Gastroesophageal sphincter (tissue), 4 donors: ENCODE results near the gene ADCY9. TPM values are rescaled to one million over a fixed set of nuclear protein-coding genes. Genes with fewer than 3 reads are reported as not detected.

Source experiments
- ATAC-seq: fragments of 150-250 bp; one replicate; pipeline ENCODE4 v1.9.1; 2016; ENCODE audit warnings: mild to moderate bottlenecking, moderate library complexity
- H3K27ac ChIP-seq, 4 donors: fragments of 200-600 bp; sonication (generic) in 3 of 4; 1 replicate in 3 of 4; 2 replicates in 1 of 4; pipeline ENCODE4 v1.5.1; 2016 to 2019
- H3K27me3 ChIP-seq: fragments of 200-600 bp; sonication (generic); one replicate; pipeline ENCODE4 v1.5.1; 2019
- H3K36me3 ChIP-seq, 2 donors: fragments of 200-600 bp; sonication (generic); one replicate each; pipeline ENCODE4 v1.5.1; 2019; ENCODE audit warnings: control low read depth in 1 of 2
- H3K4me1 ChIP-seq, 3 donors: fragments of 200-600 bp; sonication (generic); 1 replicate in 2 of 3; 2 replicates in 1 of 3; pipeline ENCODE4 v1.5.1; 2016 to 2019; ENCODE audit warnings: control low read depth in 2 of 3
- H3K4me3 ChIP-seq, 2 donors: fragments of 200-600 bp; sonication (generic); one replicate each; pipeline ENCODE4 v1.5.1; 2019; ENCODE audit warnings: mild to moderate bottlenecking in 1 of 2, moderate library complexity in 1 of 2
- H3K9me3 ChIP-seq, 3 donors: fragments of 200-600 bp; sonication (generic); one replicate each; pipeline ENCODE4 v1.5.1; 2017 to 2019; ENCODE audit warnings: control low read depth in 2 of 3
- CTCF ChIP-seq, 4 experiments: fragments of 200-600 bp in 2 of 4; fragments of 450-650 bp in 2 of 4; sonication (generic) in 1 of 4; IDR thresholded peaks; one replicate each; pipeline ENCODE4 v1.5.1; 2017 to 2019; ENCODE audit warnings: antibody characterized with exemption in 4 of 4, mild to moderate bottlenecking in 2 of 4, moderate library complexity in 2 of 4
- EP300 ChIP-seq: sonication (generic); formaldehyde crosslinking; IDR thresholded peaks from one replicate; pipeline ENCODE4 v1.6.1; 2017; ENCODE audit warnings: antibody characterized with exemption, mild to moderate bottlenecking
- POLR2A ChIP-seq, 2 donors: fragments of 450-650 bp; IDR thresholded peaks; one replicate each; pipeline ENCODE4 v1.6.1; 2017; ENCODE audit warnings: antibody characterized with exemption in 2 of 2, mild to moderate bottlenecking in 2 of 2, moderate library complexity in 1 of 2
- POLR2AphosphoS5 ChIP-seq: sonication (generic); formaldehyde crosslinking; IDR thresholded peaks from one replicate; pipeline ENCODE4 v1.6.1; 2017; ENCODE audit warnings: antibody characterized with exemption
- WGBS, 2 donors: methylation state at CpG; one replicate each; pipeline ENCODE4 v1.1.5; 2018; ENCODE audit warnings: low coverage in 1 of 2; 5-methylcytosine and 5-hydroxymethylcytosine counted together
- total RNA-seq, 4 donors: library from RNA; depleted of rRNA; stranded (reverse); fragments of >200 nt; gene quantifications; one replicate each; pipeline ENCODE4 v1.1.0, GENCODE V29; 2016

ADCY9 gene
- total RNA-seq, 4 donors from 2014 or later, result 33.0 to 83.5 (median 43.4) TPM

- ATAC-seq, result no peak
- Histone ChIP-seq H3K9me3 (peaks cover 0 to 7% (median 0%) of the 10 kb centered on the region in 3 donors), H3K27me3 (peaks cover 17% of the 10 kb centered on the region), H3K36me3 (no peaks in the 10 kb centered on the region), H3K4me1 (no peaks in the 10 kb centered on the region), H3K4me3 (no peak overlapping the region), H3K27ac (no peak overlapping the region)
- TF ChIP-seq POLR2A (IDR thresholded peaks at IDR 0.05), result no peak
- TF ChIP-seq POLR2AphosphoS5, result no peak
- TF ChIP-seq EP300, result no peak
- no peak for TF ChIP-seq CTCF (IDR thresholded peaks at IDR 0.05)
These were observed 191.5 kb downstream of the ADCY9 start for GRCh38 chr16:3924763-3925162.

DNA sequence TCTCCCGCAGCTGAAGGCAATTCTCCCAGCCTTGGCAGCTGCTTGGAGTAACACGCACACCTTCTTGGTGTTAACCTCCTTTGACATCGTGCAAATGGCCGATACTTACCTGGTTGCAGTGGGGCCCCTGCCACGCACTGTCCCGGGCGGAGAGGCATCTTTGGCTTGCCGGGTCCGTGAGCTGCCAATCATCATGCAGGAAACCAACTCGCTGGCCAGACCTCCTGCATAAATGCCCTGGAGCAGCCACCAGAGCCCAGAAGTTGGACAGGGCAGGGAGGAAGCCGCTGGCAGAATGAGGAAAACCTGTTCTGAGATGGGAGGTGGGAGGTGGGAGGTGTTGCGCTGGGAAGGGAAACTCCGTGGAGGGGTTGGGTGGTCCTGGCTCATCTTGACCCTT is 194.0 kb downstream of the ADCY9 start:
- no peak overlapping the region for H3K4me3 ChIP-seq
- TF ChIP-seq CTCF (IDR thresholded peaks at IDR 0.05) (no peak), POLR2A (IDR thresholded peaks at IDR 0.05) (no peak), POLR2AphosphoS5 (no peak), EP300 (no peak)
- H3K27ac ChIP-seq, result no peak overlapping the region
- no peaks in the 10 kb centered on the region for H3K36me3 ChIP-seq
- 50 to 54% methylated on average over 2 to 6 of the region's 13 CpGs for WGBS, 2 donors
- H3K27me3 ChIP-seq, result peaks cover 17% of the 10 kb centered on the region
- ATAC-seq, result no peak
- H3K9me3 ChIP-seq, result peaks cover 0 to 21% (median 0%) of the 10 kb centered on the region in 3 donors
- no peaks in the 10 kb centered on the region for H3K4me1 ChIP-seq

DNA sequence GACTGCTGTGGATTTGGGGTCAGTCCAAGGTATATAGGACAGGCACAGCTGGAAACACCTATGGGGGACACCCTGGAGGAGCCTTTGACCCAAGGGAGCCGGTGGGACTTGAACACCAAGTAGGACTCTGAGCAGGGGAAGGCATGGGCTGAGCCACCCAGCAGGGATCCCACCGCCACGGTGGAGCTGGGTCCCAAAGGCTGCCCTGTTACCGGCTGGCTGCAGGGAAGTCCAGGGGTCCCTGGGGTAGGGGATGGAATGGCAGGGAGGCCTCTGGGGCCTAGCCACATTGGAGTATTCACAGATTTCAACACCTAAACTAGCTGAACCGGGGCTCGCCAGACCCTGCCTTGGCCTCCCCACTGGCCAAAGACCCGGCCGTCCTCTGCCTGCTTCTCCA is 196.0 kb downstream of the ADCY9 start:
- TF ChIP-seq EP300 (no peak), POLR2A (IDR thresholded peaks at IDR 0.05) (no peak), CTCF (IDR thresholded peaks at IDR 0.05) (no peak), POLR2AphosphoS5 (no peak)
- H3K4me3 ChIP-seq, result no peak overlapping the region

GRCh38 chr16:3919413-3919812 is 196.8 kb downstream of the ADCY9 start:
- no peak overlapping the region for H3K27ac ChIP-seq
- no peaks in the 10 kb centered on the region for H3K4me1 ChIP-seq
- H3K9me3 ChIP-seq, result peaks cover 0 to 25% (median 0%) of the 10 kb centered on the region in 3 donors
- peaks cover 17% of the 10 kb centered on the region for H3K27me3 ChIP-seq
- H3K4me3 ChIP-seq, result no peak overlapping the region
- WGBS, 2 donors, result 75 to 90% methylated on average over 6 of the region's 6 CpGs
- no peak for ATAC-seq
- TF ChIP-seq POLR2A (IDR thresholded peaks at IDR 0.05) (no peak), CTCF (IDR thresholded peaks at IDR 0.05) (no peak), EP300 (no peak), POLR2AphosphoS5 (no peak)
- H3K36me3 ChIP-seq, result no peaks in the 10 kb centered on the region

More for the DNA sequence above, 196.0 kb downstream of the ADCY9 start:
- peaks cover 0 to 25% (median 0%) of the 10 kb centered on the region in 3 donors for H3K9me3 ChIP-seq
- no peak overlapping the region for H3K27ac ChIP-seq
- H3K27me3 ChIP-seq, result peaks cover 17% of the 10 kb centered on the region
- no peak for ATAC-seq
- H3K36me3 ChIP-seq, result no peaks in the 10 kb centered on the region
- no peaks in the 10 kb centered on the region for H3K4me1 ChIP-seq
- WGBS, 2 donors, result 64 to 88% methylated on average over 2 to 6 of the region's 8 CpGs

- no peak overlapping the region for H3K27ac ChIP-seq
- no peak for TF ChIP-seq EP300
- no peak for TF ChIP-seq CTCF (IDR thresholded peaks at IDR 0.05)
- no peak for TF ChIP-seq POLR2AphosphoS5
- no peak for TF ChIP-seq POLR2A (IDR thresholded peaks at IDR 0.05)
- no peak overlapping the region for H3K4me3 ChIP-seq
- H3K9me3 ChIP-seq, result peaks cover 0 to 25% (median 0%) of the 10 kb centered on the region in 3 donors
- ATAC-seq, result no peak
- no peaks in the 10 kb centered on the region for H3K36me3 ChIP-seq
- peaks cover 4% of the 10 kb centered on the region for H3K27me3 ChIP-seq
- H3K4me1 ChIP-seq, result no peaks in the 10 kb centered on the region
- 91% methylated on average over 4 of the region's 17 CpGs; no CpG with 5 or more reads in 1 of the 2 donors for WGBS, 2 donors
These were observed 200.6 kb downstream of the ADCY9 start for GRCh38 chr16:3915426-3916260.
